Measurements from ENCODE around the gene TMEM17. TPM values are rescaled to one million over a fixed set of nuclear protein-coding genes. Genes with fewer than 3 reads are reported as not detected.
A peak's percentile ranks its signal among the peaks of the same experiment; 100 is the strongest.

The TMEM17 gene
- total and polyA plus RNA-seq, 2 of the 13 experiments (the other 11 are each of a cell fraction or from before 2014, with no cell fraction given): 0.22 to 0.50 TPM

DNA sequence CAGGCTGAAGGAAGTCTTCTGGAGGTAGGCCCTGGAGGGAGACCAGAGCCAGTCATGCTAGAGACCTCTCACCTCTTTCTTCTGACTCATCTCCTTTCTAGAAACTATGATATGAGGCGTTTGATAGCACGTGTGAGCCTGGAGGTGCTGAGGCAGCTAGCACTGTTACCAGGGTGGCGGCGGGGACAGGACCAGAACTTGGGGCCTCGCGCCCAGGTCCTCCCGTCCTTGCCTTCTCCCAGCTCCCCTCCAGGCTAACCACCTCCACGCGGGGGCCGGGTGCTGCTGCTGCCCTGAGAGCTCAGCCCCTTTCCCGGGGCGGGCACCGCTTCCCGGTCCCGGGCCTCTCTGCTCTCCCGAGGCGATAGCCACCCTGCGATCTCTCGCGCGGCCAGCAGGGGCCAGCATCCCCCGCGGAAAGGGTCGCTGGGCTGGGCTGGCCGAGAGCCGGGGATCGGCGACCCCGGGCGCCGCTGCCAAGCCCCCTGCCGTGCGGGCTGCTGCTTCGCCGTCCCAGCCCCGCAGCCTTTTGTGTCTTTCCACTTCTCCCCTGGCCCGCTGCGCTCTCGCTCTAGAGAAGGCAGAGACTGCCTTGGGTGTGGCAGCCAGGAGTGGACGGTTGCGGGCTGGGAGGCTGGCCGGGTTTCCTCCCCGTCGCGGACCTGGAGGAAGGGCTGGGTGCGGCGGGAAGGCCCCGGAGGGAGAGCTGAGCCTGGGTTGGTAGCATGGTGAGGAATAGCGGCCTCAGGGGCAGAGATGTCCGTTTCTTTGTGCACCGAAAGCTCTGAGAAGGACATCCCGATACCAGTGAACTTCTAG lies 49.1 kb downstream of the TMEM17 start (continued):
- TF ChIP-seq, protein P1, sequence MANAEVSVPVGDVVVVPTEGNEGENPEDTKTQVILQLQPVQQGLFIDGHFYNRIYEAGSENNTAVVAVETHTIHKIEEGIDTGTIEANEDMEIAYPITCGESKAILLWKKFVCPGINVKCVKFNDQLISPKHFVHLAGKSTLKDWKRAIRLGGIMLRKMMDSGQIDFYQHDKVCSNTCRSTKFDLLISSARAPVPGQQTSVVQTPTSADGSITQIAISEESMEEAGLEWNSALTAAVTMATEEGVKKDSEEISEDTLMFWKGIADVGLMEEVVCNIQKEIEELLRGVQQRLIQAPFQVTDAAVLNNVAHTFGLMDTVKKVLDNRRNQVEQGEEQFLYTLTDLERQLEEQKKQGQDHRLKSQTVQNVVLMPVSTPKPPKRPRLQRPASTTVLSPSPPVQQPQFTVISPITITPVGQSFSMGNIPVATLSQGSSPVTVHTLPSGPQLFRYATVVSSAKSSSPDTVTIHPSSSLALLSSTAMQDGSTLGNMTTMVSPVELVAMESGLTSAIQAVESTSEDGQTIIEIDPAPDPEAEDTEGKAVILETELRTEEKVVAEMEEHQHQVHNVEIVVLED (CRISPR knock-in tag; IDR thresholded peaks at IDR 0.05; ENCODE audit: borderline replicate concordance): no peak; the same call in 1 of the 2 replicates
- TF ChIP-seq HCFC1 (IDR thresholded peaks at IDR 0.05; ENCODE audit: low read depth, low read length): peak; percentile 30
- no peak for TF ChIP-seq NFYB (CRISPR knock-in tag; IDR thresholded peaks at IDR 0.05)
- TF ChIP-seq ZNF614 (CRISPR knock-in tag; IDR thresholded peaks at IDR 0.05; ENCODE audit: borderline replicate concordance): peak; percentile 87; the same call in 1 of the 2 replicates
- no peak for TF ChIP-seq ZNF496 (CRISPR knock-in tag; IDR thresholded peaks at IDR 0.05; ENCODE audit: insufficient replicate concordance)
- TF ChIP-seq, protein P2, sequence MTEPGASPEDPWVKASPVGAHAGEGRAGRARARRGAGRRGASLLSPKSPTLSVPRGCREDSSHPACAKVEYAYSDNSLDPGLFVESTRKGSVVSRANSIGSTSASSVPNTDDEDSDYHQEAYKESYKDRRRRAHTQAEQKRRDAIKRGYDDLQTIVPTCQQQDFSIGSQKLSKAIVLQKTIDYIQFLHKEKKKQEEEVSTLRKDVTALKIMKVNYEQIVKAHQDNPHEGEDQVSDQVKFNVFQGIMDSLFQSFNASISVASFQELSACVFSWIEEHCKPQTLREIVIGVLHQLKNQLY (CRISPR knock-in tag; IDR thresholded peaks at IDR 0.05): 0 out of 2 replicates have a peak, but pooled peaks have one; percentile 33
- peak; percentile 88; the same call in 1 of the 2 replicates for TF ChIP-seq KAT7 (CRISPR knock-in tag; IDR thresholded peaks at IDR 0.05; ENCODE audit: borderline replicate concordance)
- peak; percentile 28 to 44; a peak in 1 of 4 replicates for TF ChIP-seq EP300 (IDR thresholded peaks at IDR 0.05; ENCODE audit: low read depth in 2 of 2, low read length in 2 of 2)
- no peak; the same call in none of the 2 replicates for TF ChIP-seq EP300 (CRISPR knock-in tag; IDR thresholded peaks at IDR 0.05; ENCODE audit: borderline replicate concordance)
- no peak for TF ChIP-seq HDAC6 (IDR thresholded peaks at IDR 0.05; ENCODE audit: low read depth, low read length)
- no peak for TF ChIP-seq KLF15 (CRISPR knock-in tag; IDR thresholded peaks at IDR 0.05; ENCODE audit: borderline replicate concordance)
- no peak for TF ChIP-seq ZFP41 (CRISPR knock-in tag; IDR thresholded peaks at IDR 0.05; ENCODE audit: borderline replicate concordance)
- TF ChIP-seq ZNF644 (CRISPR knock-in tag; IDR thresholded peaks at IDR 0.05; ENCODE audit: low read depth): 0 out of 2 replicates have a peak, but pooled peaks have one; percentile 48
- 0 out of 2 replicates have a peak, but pooled peaks have one; percentile 15 for TF ChIP-seq ZNF264 (CRISPR knock-in tag; IDR thresholded peaks at IDR 0.05)
- TF ChIP-seq HHEX (CRISPR knock-in tag; IDR thresholded peaks at IDR 0.05): no peak
- TF ChIP-seq ZNF333 (CRISPR knock-in tag; IDR thresholded peaks at IDR 0.05; ENCODE audit: borderline replicate concordance): no peak; the same call in none of the 2 replicates
- TF ChIP-seq, protein P3, sequence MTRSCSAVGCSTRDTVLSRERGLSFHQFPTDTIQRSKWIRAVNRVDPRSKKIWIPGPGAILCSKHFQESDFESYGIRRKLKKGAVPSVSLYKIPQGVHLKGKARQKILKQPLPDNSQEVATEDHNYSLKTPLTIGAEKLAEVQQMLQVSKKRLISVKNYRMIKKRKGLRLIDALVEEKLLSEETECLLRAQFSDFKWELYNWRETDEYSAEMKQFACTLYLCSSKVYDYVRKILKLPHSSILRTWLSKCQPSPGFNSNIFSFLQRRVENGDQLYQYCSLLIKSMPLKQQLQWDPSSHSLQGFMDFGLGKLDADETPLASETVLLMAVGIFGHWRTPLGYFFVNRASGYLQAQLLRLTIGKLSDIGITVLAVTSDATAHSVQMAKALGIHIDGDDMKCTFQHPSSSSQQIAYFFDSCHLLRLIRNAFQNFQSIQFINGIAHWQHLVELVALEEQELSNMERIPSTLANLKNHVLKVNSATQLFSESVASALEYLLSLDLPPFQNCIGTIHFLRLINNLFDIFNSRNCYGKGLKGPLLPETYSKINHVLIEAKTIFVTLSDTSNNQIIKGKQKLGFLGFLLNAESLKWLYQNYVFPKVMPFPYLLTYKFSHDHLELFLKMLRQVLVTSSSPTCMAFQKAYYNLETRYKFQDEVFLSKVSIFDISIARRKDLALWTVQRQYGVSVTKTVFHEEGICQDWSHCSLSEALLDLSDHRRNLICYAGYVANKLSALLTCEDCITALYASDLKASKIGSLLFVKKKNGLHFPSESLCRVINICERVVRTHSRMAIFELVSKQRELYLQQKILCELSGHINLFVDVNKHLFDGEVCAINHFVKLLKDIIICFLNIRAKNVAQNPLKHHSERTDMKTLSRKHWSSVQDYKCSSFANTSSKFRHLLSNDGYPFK (CRISPR knock-in tag; IDR thresholded peaks at IDR 0.05; ENCODE audit: borderline replicate concordance): peak; percentile 85; the same call in 1 of the 2 replicates
- TF ChIP-seq HNF1A (IDR thresholded peaks at IDR 0.05; ENCODE audit: low read depth): no peak
- peak; percentile 92 for TF ChIP-seq HNF1A (CRISPR knock-in tag; IDR thresholded peaks at IDR 0.05; ENCODE audit: borderline replicate concordance)
- TF ChIP-seq POGZ (CRISPR knock-in tag; IDR thresholded peaks at IDR 0.05): peak; percentile 87
